GM19463 (cell line): Measurements from ENCODE around the gene CHD9.

ENCODE experiments used
- ATAC-seq: cut with Tn5 transposase; IDR thresholded peaks from one replicate; pipeline ENCODE4 v1.9.1; 2021; ENCODE audit warnings: mild to moderate bottlenecking, moderate library complexity; ENCODE audit not compliant: unreplicated experiment

Gene CHD9

DNA sequence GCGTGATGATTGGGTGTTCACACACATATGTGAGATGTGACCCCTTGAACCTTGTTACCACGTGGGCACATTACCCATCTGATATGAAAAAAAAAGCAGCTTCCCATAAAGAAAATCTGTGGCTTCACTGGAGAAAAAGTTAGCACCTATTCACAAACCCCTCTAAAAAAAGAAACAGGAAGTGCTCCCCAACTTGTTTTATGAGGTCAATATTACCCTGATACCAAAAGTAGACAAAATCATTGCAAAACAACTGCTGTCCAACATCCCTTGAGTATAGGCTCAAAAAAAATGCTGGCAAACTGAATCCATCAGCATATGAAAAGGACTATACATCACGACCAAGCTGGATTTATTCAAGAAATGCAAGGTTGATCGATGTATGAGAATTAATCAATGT, 279.8 kb downstream of the CHD9 start:
- no peak for ATAC-seq

DNA sequence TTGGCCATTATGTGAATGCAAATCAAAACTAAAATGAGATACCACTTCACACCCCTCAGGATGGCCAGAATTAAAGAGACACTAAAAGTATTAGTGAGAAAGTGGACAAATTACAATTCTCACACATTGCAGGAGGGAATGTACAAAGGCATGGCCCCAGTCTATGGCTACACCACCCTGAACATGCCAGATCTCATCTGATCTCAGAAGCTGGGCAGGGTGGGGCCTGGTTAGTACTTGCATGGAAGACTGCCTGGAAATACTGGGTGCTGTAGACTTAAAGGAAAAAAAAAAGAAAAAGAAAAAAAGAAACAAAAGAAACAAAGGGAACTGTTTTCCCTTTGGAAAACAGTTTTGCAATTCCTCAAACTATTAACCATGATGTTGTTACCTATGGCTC, 282.5 kb downstream of the CHD9 start:
- no peak for ATAC-seq

DNA sequence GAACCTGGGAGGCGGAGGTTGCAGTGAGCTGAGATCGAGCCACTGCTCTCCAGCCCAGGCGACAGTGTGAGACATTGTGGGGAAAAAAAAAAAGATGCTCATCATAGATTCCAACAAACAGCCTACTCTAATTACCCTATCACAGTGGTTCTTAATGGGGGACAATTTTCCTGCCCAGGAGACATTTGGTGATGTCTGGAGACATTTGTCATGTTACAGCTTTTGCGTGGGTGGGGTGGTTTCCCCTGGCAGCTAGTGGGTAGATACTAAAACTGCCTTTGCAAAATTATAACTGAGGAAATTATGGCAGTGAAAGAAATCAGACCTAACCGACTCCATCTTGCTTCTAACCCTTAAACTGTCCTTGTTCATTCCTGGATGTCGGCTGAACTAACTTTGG, 287.0 kb downstream of the CHD9 start:
- no peak for ATAC-seq

DNA sequence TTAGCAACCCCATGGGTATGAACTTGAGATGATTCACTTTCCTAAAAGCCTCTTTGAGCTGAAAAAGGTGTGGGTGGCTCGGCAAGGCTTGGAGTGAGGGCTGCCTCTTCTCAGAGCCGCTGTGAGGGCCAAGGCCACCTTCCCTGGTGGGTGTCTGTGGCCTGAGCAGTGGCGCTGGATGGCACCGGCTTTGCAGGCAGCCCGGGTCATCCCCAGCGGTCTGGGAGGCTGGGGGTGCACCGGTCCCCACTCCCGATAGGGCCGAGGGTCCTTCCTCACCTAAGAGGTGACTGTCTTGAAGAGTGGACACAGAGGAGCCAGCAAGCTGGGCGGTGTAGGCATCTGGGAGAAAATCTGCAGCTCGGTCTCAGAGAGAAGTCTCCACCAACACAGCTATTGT, 300.3 kb downstream of the CHD9 start:
- no peak for ATAC-seq

DNA sequence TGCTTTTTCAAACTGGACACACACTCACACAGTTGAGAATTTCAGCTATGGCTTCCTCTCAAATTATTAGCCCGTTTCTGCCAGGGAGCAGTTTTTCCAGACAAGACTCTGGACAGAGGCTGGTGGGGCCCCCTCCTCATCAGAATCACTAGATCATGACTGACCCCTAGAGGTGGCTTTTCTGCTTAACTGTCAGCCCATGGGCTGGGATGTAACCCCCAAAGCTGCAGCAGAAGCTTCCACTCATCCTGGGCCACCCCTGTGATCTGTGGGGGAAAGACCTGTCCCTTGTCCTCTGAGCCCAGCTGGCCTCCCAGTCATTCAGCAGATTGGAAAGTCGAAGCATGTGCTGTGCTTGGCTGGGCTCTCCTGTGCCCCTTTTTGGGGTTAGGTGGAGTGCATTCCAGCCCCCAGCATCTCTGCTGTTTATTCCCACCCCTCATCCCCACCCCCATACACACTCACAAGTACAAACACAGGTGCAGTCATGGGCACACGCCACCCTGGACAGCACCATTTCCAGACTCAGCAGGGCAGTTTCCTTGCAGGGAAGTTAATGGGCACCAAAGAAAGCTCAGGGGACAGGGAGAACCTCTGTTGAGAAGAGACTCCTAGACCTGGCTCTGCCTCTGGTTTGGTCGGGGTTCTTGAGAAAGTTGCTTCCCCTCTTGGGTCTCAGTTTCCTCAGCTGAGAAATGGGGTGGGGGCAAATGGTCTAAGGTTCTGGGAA, 301.9 kb downstream of the CHD9 start:
- no peak for ATAC-seq

DNA sequence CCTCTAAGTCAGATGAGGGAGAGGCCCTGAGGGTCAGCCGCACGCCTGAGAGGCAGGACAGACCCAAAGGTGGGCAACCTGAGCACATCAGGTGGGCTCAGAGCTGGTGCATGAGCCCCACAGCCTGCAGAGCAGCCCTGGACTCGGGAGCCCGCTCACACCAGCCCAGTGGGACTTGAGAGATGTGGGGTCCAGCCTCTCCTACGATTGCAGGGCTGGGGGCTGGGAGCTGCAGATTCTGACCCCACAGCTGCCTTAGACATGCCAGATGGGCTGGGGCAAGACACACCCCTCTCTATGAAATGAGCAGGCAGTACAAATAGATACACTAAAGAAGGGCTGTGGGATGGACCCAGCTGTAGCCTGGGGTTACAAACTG, 302.4 kb downstream of the CHD9 start:
- ATAC-seq, result no peak

DNA sequence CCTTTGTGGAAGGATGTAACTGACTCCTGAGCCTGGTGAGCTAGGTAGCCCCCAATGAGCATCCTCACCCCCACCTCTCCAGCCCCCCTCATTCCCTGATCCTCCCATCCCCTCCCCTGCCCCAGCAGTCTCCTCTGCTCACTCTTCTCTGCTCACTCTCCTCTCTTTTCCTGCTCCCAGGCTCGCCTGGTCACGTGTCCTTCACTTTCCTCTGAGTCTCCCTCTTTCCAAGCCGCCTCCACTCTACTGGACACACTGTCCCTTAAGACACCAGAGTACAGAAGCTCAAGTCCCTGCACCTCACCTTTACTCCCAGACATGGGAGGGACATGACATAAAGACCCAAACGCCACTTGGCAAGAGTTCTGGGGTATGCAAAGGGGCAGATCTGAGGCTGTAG, 303.2 kb downstream of the CHD9 start:
- ATAC-seq, result no peak

DNA sequence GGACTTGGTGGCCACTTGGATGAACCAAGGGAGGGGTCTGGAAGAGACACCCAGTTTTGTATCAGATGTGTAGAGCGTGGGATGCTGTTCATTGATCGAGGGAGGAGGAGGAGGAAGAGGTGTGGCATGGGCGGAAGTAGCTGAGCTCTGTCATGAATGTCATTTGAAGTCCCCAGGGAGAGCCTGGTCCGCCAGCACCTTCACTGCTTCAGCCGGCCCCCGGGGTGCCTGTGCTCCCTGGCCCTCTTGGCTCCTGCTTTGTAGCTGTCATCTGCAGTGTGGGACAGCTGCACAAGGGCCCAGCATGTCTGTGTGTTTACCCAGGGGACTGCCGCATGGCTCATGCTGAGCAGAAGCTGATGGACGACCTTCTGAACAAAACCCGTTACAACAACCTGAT, 304.1 kb downstream of the CHD9 start:
- no peak for ATAC-seq

DNA sequence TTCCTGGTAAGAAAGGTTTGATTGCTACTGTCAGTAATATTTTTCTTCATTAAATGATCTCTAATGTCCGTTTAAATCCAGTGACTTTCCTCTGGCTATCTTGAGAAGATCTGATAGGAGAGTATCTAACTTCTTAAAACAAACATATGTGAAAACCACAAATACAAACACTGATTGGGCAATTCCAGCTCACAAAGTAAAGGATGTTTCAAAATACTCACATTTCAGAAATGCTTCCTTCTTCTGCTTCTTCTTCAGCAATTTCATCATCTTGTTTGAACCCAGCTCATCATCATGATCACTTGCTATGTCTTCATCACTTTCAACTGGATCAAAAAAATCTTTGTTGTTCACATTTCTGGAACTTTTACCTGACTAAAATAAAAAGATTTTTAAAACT, 315.1 kb downstream of the CHD9 start:
- no peak for ATAC-seq

DNA sequence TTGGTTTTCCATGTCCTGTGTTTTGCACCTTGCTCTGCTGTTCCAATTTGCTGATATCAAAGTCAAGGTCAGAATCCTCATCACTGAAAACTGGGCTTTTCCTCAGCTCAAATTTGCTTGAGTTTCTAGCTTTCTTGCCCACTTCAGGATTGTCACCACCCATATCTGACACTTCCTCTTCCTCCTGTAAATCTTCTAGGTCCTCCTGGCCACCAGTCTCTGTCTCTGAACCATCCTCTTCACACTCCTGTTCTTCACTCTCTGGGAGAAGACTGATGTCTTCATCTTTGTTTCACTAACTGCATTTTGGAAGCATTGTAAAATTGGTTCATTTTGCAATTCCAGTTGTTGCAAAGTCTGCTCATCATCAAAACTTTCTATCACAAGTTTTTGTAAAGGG, 316.0 kb downstream of the CHD9 start:
- ATAC-seq, result no peak

DNA sequence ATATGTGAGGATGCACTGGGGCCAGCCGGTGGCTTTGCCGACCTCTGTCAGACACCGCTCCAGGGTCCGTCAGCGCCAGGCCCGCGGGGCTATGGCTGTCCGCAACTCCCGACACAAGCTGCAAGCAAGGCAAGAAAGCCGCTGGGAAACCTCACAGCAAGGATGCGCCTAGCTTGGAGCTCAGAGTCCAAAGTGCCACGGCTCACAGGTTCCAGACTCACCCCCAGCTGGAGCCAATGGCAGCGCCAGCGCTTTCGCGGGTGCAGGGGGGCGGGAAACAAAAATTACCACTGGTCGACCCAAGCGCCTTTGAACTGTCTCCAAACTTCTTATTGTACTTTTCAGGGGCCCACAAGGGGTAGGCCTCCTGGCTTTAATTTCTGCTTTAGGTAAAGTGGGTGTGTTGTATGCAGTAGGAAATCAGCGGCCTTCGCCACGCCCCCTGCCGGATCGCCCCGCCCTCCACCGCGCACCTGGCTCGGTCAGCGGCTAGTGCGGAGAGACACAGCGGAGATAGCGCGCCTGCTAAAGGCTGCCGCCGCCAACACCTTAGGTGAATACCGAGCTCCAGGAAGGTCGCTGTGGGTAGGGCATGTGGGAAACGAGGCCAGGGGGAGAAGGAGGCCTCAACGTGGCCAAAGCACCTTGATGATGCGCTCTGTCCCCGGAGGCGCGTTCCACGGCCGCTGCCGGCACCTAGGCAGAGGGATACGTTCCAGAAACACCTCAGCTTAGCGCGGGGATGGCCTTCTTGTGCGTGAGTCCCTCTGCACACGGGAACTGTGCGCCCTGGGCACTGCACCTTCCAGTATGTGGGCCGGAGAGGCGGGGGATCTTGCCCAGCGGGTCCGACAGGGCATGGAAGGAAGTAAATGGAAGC, 318.4 kb downstream of the CHD9 start:
- ATAC-seq, result no peak

DNA sequence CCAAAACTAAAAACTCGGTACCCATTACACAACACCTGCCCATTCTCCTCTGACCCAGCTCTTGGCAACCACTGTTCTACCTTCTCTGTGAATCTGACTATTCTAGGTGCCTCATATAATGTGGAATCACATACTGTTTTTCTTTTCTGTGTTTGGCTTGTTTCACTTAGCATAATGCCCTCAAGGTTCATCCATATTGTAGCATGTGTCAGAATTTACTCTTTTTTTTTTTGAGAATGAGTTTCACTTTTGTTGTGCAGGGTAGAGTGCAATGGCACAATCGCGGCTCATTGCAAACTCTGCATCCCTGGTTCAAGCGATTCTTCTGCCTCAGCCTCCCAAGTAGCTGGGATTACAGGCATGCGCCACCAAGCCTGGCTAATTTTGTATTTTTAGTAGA, 320.0 kb downstream of the CHD9 start:
- no peak for ATAC-seq

DNA sequence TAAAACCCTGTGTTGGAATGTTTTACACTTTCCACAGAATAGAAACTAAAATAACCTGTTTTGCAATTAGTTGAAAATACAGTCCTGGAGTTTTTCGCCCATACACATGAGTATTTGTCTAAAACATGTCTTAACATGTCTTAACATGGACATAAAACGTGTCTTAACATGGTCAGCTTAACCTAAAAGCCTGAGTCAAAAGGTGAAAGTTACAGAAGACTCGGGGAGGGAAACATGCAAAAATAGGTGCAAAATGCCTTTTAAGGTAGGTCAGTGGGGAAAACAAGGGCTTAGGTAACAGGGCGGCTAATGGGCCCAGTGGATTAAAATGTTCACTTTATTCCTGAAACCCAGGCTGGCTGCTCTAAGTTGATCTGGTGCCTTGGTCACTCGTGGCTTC, 323.3 kb downstream of the CHD9 start:
- ATAC-seq, result no peak
